HG03521 (cell line): ENCODE data around the gene ODF2.

Source experiments
- ATAC-seq: cut with Tn5 transposase; IDR thresholded peaks from one replicate; pipeline ENCODE4 v1.9.1; 2021; ENCODE audit warnings: mild to moderate bottlenecking, moderate library complexity; ENCODE audit not compliant: unreplicated experiment

ODF2 gene

DNA sequence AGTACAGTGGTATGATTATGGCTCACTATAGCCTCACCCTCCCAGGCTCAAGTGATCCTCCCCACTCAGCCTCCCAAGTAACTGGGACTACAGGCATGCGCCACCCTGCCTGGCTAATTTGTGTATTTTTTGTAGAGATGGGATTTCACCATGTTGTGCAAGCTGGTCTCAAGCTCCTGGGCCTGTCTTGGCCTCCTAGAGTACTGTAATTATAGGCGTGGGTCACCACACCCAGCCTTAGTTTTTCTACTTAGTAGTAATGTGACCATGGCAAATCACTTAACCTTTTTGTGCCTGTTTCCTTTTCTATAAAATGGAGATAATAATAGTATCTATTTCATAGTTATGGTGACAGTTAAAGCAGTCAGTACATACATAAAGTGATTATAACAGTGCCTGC lies 70.9 kb downstream of the ODF2 start:
- ATAC-seq, result no peak

DNA sequence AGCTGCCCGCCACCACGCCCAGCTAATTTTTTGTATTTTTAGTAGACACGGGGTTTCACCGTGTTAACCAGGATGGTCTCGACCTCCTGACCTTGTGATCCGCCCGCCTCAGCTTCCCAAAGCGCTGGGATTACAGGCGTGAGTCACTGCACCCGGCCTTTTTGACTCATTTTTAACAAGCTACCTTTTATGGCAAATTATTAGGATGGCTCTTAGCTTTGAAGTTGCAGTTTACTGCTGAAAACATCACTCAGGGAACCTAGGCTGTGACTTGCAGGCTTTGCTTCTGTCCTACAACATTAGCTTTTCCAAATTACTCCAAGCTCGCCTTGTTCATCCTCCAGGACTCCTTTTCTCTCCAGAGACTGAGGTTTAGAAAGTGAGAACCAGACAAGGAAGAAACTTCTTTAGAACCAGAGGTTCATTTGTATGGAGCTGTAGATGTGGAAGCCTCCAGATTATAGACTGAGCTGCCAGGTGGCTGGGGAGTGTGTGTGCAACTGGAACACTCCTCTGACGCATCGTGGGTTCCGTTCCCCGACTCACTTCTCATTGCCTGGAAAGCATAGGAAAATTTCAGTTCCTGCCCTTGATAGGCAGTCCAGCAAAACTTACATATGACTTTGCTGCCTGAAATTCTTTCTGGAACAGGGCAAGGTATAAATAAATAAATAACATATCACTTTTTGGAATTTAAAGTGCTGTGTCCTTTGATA lies 72.8 kb downstream of the ODF2 start:
- no peak for ATAC-seq

DNA sequence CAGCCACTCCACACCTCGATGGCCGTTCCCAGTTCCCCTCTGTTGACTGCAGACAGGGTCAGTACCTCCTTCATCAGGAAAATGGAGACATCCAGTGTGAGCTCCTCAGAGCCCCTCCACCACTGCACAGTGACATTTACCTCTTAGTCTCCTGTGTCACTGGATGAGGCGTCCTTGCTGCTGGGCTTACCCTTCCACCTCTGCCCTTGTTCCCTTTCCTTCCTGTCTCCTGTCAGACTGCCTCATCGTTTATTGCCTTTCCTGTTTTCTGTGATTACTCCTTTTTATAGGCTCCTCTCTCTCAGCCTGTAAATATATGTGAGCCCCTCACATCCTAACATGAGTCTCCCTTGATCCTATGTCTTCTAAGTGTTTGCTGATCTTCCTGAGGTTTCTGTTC lies 73.4 kb downstream of the ODF2 start:
- ATAC-seq, result no peak

DNA sequence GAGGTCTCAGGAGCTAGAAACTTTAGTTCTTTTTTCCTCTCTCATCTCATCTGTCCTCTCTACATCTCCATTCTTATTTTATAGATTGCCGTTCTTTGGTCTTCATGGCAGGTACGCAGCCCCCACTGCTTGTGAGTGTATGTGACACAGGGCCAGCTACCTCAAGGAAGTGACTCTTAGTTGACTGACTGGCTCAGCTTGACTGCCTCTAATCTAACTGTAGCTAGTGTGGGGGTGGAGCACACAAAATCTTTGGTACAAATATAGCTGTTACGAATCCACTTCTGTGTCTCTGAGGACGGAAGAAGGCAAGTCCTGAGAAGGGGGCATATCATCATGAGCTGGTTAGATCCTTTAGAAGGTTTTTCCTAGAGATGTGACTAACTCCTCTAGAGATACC lies 76.8 kb downstream of the ODF2 start:
- no peak for ATAC-seq

DNA sequence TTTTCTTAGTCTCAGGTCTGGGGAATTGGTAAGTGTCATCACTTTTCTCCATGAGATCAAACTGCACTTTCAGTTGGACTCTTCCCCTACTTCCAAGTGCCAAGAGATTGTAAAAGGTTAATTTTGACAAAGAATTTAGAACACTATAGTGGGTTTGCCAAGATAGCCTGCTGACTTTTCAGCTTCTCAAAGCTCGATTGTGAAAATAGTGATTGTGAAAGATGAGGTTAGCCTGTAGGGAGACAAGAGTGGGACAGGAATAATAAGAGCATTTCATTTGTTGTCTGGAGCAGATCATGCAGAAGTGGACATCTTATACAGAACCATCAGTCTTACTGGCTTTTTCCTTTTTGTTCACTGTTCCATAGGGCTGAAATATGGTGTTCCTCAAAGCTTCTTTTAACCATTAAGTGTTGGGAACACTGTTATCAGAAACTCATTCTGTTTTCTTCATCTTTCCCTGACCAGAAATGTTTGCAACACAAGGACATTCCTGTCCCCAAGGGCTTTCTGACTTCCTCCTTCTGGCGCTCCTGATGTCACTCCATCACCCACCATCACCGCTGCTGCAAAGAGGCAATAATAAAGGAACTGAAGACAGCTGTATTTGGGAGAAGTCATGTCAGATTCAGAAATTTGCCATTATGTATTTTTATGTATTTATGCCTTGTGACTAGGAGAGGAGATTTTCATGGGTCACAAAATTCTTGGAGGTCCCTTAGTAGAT lies 85.0 kb downstream of the ODF2 start:
- no peak for ATAC-seq

DNA sequence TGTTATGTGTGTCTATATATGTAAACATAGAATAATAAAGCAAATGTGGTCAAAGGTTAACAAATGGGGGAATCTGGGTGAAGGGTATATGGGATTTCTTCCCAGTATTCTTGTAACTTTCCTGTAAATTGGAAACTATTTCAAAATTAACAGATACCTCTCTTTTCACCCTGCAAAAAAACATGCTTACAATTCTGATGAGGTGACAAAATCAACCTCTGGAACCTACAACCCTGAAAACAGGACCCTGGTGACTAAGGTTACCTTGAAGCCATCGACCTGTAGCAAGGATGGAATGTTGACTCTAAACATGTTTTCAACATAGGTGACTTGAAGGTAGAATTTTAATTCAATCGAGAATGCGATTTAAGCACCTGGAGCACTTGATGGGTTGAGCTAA lies 90.7 kb downstream of the ODF2 start:
- ATAC-seq, result no peak

DNA sequence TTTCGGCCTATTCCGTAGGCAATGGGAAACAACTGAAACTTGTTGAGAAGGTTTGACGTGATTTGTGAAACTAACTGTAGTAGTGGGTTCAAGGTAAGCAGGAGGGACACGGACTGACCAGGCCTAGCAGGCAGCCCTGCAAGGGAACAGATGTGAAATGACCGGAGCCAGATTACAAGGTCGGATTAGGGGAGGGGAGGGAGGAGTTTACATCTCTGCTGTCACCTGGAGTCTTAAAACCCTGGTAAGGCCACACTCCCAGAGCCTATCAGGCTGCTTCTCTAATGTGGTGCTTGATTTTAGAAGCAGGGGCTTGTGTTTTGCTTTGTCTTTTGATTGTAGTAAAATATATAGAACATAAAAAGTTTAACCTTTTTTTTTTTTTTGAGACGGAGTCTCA lies 93.1 kb downstream of the ODF2 start:
- ATAC-seq, result no peak

DNA sequence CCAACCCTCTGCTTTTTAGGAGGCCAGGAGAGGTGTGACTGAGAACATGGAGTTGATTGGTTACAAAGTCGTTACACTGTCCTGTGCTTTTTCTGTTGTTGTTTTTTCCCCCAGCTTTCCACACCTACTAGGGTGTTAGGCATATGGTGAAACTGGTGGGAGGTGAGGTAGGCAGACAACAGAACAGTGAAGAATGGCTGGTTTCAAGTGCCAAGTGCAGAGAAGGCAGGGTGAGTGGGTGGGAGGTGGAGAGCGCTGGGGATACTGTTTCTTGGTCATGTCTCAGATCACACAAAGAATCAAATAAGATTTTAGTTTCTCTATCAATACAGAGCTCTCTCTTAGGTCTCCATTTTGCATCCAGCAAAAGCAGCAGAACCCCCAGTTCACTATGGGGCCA lies 94.4 kb downstream of the ODF2 start:
- ATAC-seq, result no peak
